Smooth muscle cell (in vitro differentiated cells): ENCODE measurements around the gene HBEGF. TPM values are rescaled to one million over a fixed set of nuclear protein-coding genes. Genes with fewer than 3 reads are reported as not detected.

Source experiments
- DNase-seq: peaks from one replicate; lab custom pipeline; 2025; ENCODE audit not compliant: unreplicated experiment; lab: John Stamatoyannopoulos, UW
- H2AFZ ChIP-seq: fragments of 200-600 bp; sonication (generic); 2 replicates; pipeline ENCODE4 v1.6.0; 2016; ENCODE audit warnings: antibody characterized with exemption, low read depth, mild to moderate bottlenecking
- H3F3A ChIP-seq: fragments of 200-600 bp; sonication (generic); 2 replicates; pipeline ENCODE4 v1.6.0; 2017; ENCODE audit warnings: antibody characterized with exemption, low read depth
- H3K27ac ChIP-seq: fragments of 200-600 bp; sonication (generic); 2 replicates; pipeline ENCODE4 v1.5.1; 2016; ENCODE audit warnings: low read depth, mild to moderate bottlenecking
- H3K27me3 ChIP-seq: fragments of 200-600 bp; sonication (generic); 2 replicates; pipeline ENCODE4 v1.6.1; 2016; ENCODE audit warnings: low read depth, mild to moderate bottlenecking
- H3K36me3 ChIP-seq: fragments of 200-600 bp; sonication (generic); 2 replicates; pipeline ENCODE4 v1.5.1; 2016; ENCODE audit warnings: low read depth
- H3K4me1 ChIP-seq: fragments of 200-600 bp; sonication (generic); 2 replicates; pipeline ENCODE4 v1.5.1; 2016; ENCODE audit warnings: low read depth
- H3K4me2 ChIP-seq: fragments of 200-600 bp; sonication (generic); 2 replicates; pipeline ENCODE4 v1.6.0; 2016; ENCODE audit warnings: mild to moderate bottlenecking
- H3K4me3 ChIP-seq: fragments of 200-600 bp; sonication (generic); 2 replicates; pipeline ENCODE4 v1.5.1; 2016; ENCODE audit warnings: mild to moderate bottlenecking
- H3K79me2 ChIP-seq: fragments of 200-600 bp; sonication (generic); 2 replicates; pipeline ENCODE4 v1.6.0; 2016; ENCODE audit warnings: low read depth, mild to moderate bottlenecking
- H3K9ac ChIP-seq: fragments of 200-600 bp; sonication (generic); 2 replicates; pipeline ENCODE4 v1.6.0; 2016; ENCODE audit warnings: low read depth
- H3K9me3 ChIP-seq: fragments of 200-600 bp; sonication (generic); replicated peaks from 2 replicates; pipeline ENCODE4 v1.5.1; 2016; ENCODE audit warnings: low read depth
- H4K20me1 ChIP-seq: fragments of 200-600 bp; sonication (generic); 2 replicates; pipeline ENCODE4 v1.6.0; 2016; ENCODE audit warnings: low read depth
- CTCF ChIP-seq: fragments of 200-600 bp; sonication (generic); IDR thresholded peaks from 2 replicates; pipeline ENCODE4 v1.5.1; 2017; ENCODE audit warnings: borderline replicate concordance, mild to moderate bottlenecking, antibody characterized with exemption; ENCODE audit not compliant: insufficient read depth, poor library complexity, severe bottlenecking
- WGBS: methylation state at CpG from one replicate; pipeline ENCODE4 v1.1.7; 2016; ENCODE audit warnings: low lambda C conversion rate; 5-methylcytosine and 5-hydroxymethylcytosine counted together
- polyA plus RNA-seq: library from polyadenylated mRNA; unstranded; fragments of >200 nt; fragmentation: Nextera tagmentation; extraction: Ambion mirVana; gene quantifications from 2 replicates; pipeline ENCODE4 v1.2.1, GENCODE V29; 2016
- total RNA-seq: library from RNA; depleted of rRNA; stranded (reverse); fragments of >200 nt; gene quantifications from 2 replicates; pipeline ENCODE4 v1.2.3, GENCODE V29; 2014

The HBEGF gene
- total and polyA plus RNA-seq, 2 experiments from 2014 or later, result 36.7 to 37.1 TPM

DNA sequence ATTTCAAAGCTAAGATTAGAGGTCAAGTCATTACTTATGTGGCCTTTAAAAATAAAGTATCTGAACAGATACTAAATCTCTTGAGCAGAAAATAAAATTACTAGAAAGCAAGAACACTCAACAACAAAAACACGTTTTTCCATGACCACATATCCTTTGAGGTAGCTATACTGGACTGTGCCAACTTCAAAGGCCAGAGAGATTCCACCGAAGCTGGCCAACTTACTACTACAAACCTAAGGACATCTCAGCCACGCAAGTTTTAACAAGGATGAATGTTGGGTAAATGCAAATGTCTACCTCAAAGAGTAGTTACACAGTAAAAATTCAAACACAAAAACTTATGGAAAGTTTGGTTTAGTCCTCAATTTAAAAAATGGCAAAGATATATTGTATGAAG lies 62.4 kb downstream of the HBEGF start:
- H3K27ac ChIP-seq, result no peak overlapping the region
- peaks cover 83% of the 10 kb centered on the region for H3K79me2 ChIP-seq

More for the DNA sequence above, 62.4 kb downstream of the HBEGF start:
- peaks cover 5% of the 10 kb centered on the region for H3K36me3 ChIP-seq
- no peak overlapping the region for H3K9ac ChIP-seq
- no peak overlapping the region for H3K4me3 ChIP-seq
- no peaks in the 10 kb centered on the region for H3K4me1 ChIP-seq
- 89% methylated on average over 3 of the region's 3 CpGs for WGBS
- TF ChIP-seq CTCF, result no peak
- H4K20me1 ChIP-seq, result peaks cover 69% of the 10 kb centered on the region
- H3K4me2 ChIP-seq, result no peak overlapping the region
- H3K27me3 ChIP-seq, result no peaks in the 10 kb centered on the region
- H3K9me3 ChIP-seq, result no peaks in the 10 kb centered on the region
- no peaks in the 10 kb centered on the region for H3F3A ChIP-seq
- no peak for DNase-seq
- no peak overlapping the region for H2AFZ ChIP-seq

Other genes with a start within 250 kb of the HBEGF start
- gene PURA, start 232.5 kb downstream of the HBEGF start, total RNA-seq, result 9.4 and 9.8 TPM in 2 replicates
- 5.2 and 5.9 TPM in 2 replicates for gene PURA, start 232.5 kb downstream of the HBEGF start, polyA plus RNA-seq
- gene IGIP, start 220.7 kb downstream of the HBEGF start, total RNA-seq, result 2.5 and 4.3 TPM in 2 replicates
- gene IGIP, start 220.7 kb downstream of the HBEGF start, polyA plus RNA-seq, result 0.72 and 1.4 TPM in 2 replicates
- 9.4 and 23.5 TPM in 2 replicates for gene CYSTM1, start 171.4 kb downstream of the HBEGF start, total RNA-seq
- 31.3 and 45.6 TPM in 2 replicates for gene CYSTM1, start 171.4 kb downstream of the HBEGF start, polyA plus RNA-seq
- gene PFDN1, start 43.5 kb downstream of the HBEGF start, total RNA-seq, result 140 and 154 TPM in 2 replicates
- 145 and 159 TPM in 2 replicates for gene PFDN1, start 43.5 kb downstream of the HBEGF start, polyA plus RNA-seq
- gene SLC4A9, start 13.6 kb upstream of the HBEGF start, total RNA-seq, result not detected in 2 replicates
- not detected in 2 replicates for gene SLC4A9, start 13.6 kb upstream of the HBEGF start, polyA plus RNA-seq
- gene ANKHD1, start 55.2 kb upstream of the HBEGF start, total RNA-seq, result 45.7 and 56.1 TPM in 2 replicates
- 37.9 and 50.0 TPM in 2 replicates for gene ANKHD1, start 55.2 kb upstream of the HBEGF start, polyA plus RNA-seq
- not detected in 2 replicates for gene EIF4EBP3, start 201.1 kb upstream of the HBEGF start, total RNA-seq
- 3.4 and 4.1 TPM in 2 replicates for gene EIF4EBP3, start 201.1 kb upstream of the HBEGF start, polyA plus RNA-seq
- gene SRA1, start 210.9 kb upstream of the HBEGF start, total RNA-seq, result 44.6 and 61.4 TPM in 2 replicates
- gene SRA1, start 210.9 kb upstream of the HBEGF start, polyA plus RNA-seq, result 144 and 146 TPM in 2 replicates
- gene APBB3, start 218.0 kb upstream of the HBEGF start, total RNA-seq, result 11.5 and 19.0 TPM in 2 replicates
- gene APBB3, start 218.0 kb upstream of the HBEGF start, polyA plus RNA-seq, result 18.8 and 28.3 TPM in 2 replicates
- gene SLC35A4, start 218.2 kb upstream of the HBEGF start, total RNA-seq, result 38.1 and 42.7 TPM in 2 replicates
- gene SLC35A4, start 218.2 kb upstream of the HBEGF start, polyA plus RNA-seq, result 75.4 and 82.9 TPM in 2 replicates